Posterior vena cava (tissue), 2 donors: ENCODE results near the gene SPIRE1. TPM values are rescaled to one million over a fixed set of nuclear protein-coding genes. Genes with fewer than 3 reads are reported as not detected.

Experiments used
- DNase-seq: peaks from one replicate; pipeline ENCODE4 v3.0.0-alpha.2; 2020; ENCODE audit warnings: low spot score
- intact Hi-C, 2 donors: fragments of 100-400 bp; cut with DNase I; formaldehyde crosslinking; loops; one replicate each; pipeline versions ENCODE4 v1.14.1 to v1.14.2; 2022 to 2023
- total RNA-seq, 2 donors: library from RNA; stranded (reverse); fragmentation: NEBNext Ultra II Directional; extraction: Animal tissue kit (Norgen Biotek cat#: 25700); gene quantifications; one replicate each; pipeline ENCODE4 v1.2.1, GENCODE V29; 2021
- donor health status: DM: yes; HTN: yes; CAD: no.
- donor health status: DM: yes; HTN: yes; CAD: no.

The SPIRE1 gene
- total RNA-seq, 2 donors from 2014 or later: 32.3 to 47.8 TPM

GRCh38 chr18:12615748-12616147 is 42.2 kb downstream of the SPIRE1 start:
- intact Hi-C loops: no loop called here

GRCh38 chr18:12608301-12608700 is 49.6 kb downstream of the SPIRE1 start:
- DNase-seq: no peak
- intact Hi-C loops: no loop called here

More at GRCh38 chr18:12615748-12616147, 42.2 kb downstream of the SPIRE1 start:
- DNase-seq: no peak

- intact Hi-C loops: no loop called here
- DNase-seq: no peak
Measured at GRCh38 chr18:12606592-12607315, 51.2 kb downstream of the SPIRE1 start.

- DNase-seq: no peak
- intact Hi-C loops: no loop called here
Measured at GRCh38 chr18:12604445-12605007, 53.4 kb downstream of the SPIRE1 start.

GRCh38 chr18:12599966-12600365 is 57.9 kb downstream of the SPIRE1 start:
- no peak for DNase-seq
- intact Hi-C loops: no loop called here

GRCh38 chr18:12599543-12599942 is 58.4 kb downstream of the SPIRE1 start:
- no peak for DNase-seq
- intact Hi-C loops: no loop called here

GRCh38 chr18:12598181-12598930 is 59.6 kb downstream of the SPIRE1 start:
- no peak for DNase-seq
- intact Hi-C loops: no loop called here

- no peak for DNase-seq
- intact Hi-C loops: no loop called here
Measured at GRCh38 chr18:12597760-12598159, 60.1 kb downstream of the SPIRE1 start.

GRCh38 chr18:12595571-12596255 is 62.2 kb downstream of the SPIRE1 start:
- intact Hi-C loops: no loop called here
- DNase-seq: no peak

GRCh38 chr18:12593866-12594265 is 64.0 kb downstream of the SPIRE1 start:
- intact Hi-C loops: no loop called here
- DNase-seq: no peak

GRCh38 chr18:12592597-12593127 is 65.2 kb downstream of the SPIRE1 start:
- intact Hi-C loops: no loop called here
- no peak for DNase-seq

GRCh38 chr18:12589448-12589847 is 68.5 kb downstream of the SPIRE1 start:
- intact Hi-C loops: no loop called here
- no peak for DNase-seq

- intact Hi-C loops: no loop called here
- DNase-seq: no peak
Measured at GRCh38 chr18:12586956-12587355, 71.0 kb downstream of the SPIRE1 start.

- no peak for DNase-seq
- intact Hi-C loops: no loop called here
Measured at GRCh38 chr18:12585218-12585617, 72.7 kb downstream of the SPIRE1 start.

- intact Hi-C loops: no loop called here
- no peak for DNase-seq
Measured at GRCh38 chr18:12580630-12581342, 77.1 kb downstream of the SPIRE1 start.

- DNase-seq: no peak
- intact Hi-C loops: no loop called here
Measured at GRCh38 chr18:12579775-12580174, 78.1 kb downstream of the SPIRE1 start.

GRCh38 chr18:12577848-12578247 is 80.1 kb downstream of the SPIRE1 start:
- intact Hi-C loops: no loop called here
- no peak for DNase-seq

GRCh38 chr18:12574494-12575185 is 83.3 kb downstream of the SPIRE1 start:
- no peak for DNase-seq
- intact Hi-C loops: no loop called here

GRCh38 chr18:12571630-12572029 is 86.3 kb downstream of the SPIRE1 start:
- no peak for DNase-seq
- intact Hi-C loops: no loop called here
